B cell (primary cell): ENCODE measurements around the gene CRYAA. TPM values are rescaled to one million over a fixed set of nuclear protein-coding genes. Genes with fewer than 3 reads are reported as not detected.
A peak's percentile ranks its signal among the peaks of the same experiment; 100 is the strongest.

Experiments
- ATAC-seq: fragments of 200-7000 bp; cut with Tn5 transposase; one replicate; pipeline ENCODE4 v1.10.0; 2021; ENCODE audit warnings: low read depth, mild to moderate bottlenecking, moderate number of reproducible peaks, moderate library complexity
- CTCF ChIA-PET: fragments of 350-600 bp; sonication (Branson Sonifier 250); formaldehyde crosslinking; loops from one replicate; lab custom pipeline; 2021; ENCODE audit warnings: antibody characterized with exemption, inconsistent platforms; lab: Charles Lee
- POLR2A ChIA-PET: fragments of 350-600 bp; sonication (Branson Sonifier 250); formaldehyde crosslinking; loops from one replicate; lab custom pipeline; 2021; ENCODE audit warnings: antibody characterized with exemption; lab: Charles Lee
- DNase-seq: peaks from one replicate; pipeline ENCODE4 v3.0.0; 2013
- H2AFZ ChIP-seq: 2 replicates; pipeline ENCODE4 v1.6.1; 2012; ENCODE audit warnings: mild to moderate bottlenecking, low read depth, low read length; ENCODE audit not compliant: insufficient read depth, poor library complexity, severe bottlenecking
- H3K27ac ChIP-seq, 2 donors: 1 replicate in 1 of 2; 2 replicates in 1 of 2; pipeline ENCODE4 v1.5.1; 2012 to 2013; ENCODE audit warnings: low read length in 2 of 2, mild to moderate bottlenecking in 2 of 2, moderate library complexity in 1 of 2
- H3K27me3 ChIP-seq, 4 experiments: fragments of 200-600 bp in 1 of 4; sonication (generic) in 1 of 4; replicated peaks in 1 of 4; 1 replicate in 2 of 4; 2 replicates in 2 of 4; pipeline versions ENCODE4 v1.6.1 to v1.7.0; 2013 to 2016; ENCODE audit warnings: low read length in 3 of 4, mild to moderate bottlenecking in 2 of 4, mixed read lengths in 1 of 4, moderate library complexity in 1 of 4; ENCODE audit not compliant: insufficient read depth in 4 of 4, control insufficient read depth in 3 of 4; ENCODE audit errors: control extremely low read depth in 1 of 4
- H3K36me3 ChIP-seq, 2 experiments: replicated peaks in 1 of 2; 1 replicate in 1 of 2; 2 replicates in 1 of 2; pipeline versions ENCODE4 v1.6.1 to v1.7.1; 2013; ENCODE audit warnings: low read length in 1 of 2; ENCODE audit not compliant: insufficient read depth in 2 of 2, control insufficient read depth in 1 of 2; ENCODE audit errors: control extremely low read depth in 1 of 2, extremely low read depth in 1 of 2
- H3K4me1 ChIP-seq, 2 donors: fragments of 200-600 bp in 1 of 2; sonication (generic) in 1 of 2; 1 replicate in 1 of 2; 2 replicates in 1 of 2; pipeline versions ENCODE4 v1.5.1 to v1.6.1; 2013 to 2017; ENCODE audit warnings: low read length in 2 of 2; ENCODE audit not compliant: control insufficient read depth in 2 of 2, insufficient read depth in 2 of 2
- H3K4me2 ChIP-seq: replicated peaks from 2 replicates; pipeline ENCODE3; 2012; ENCODE audit warnings: mild to moderate bottlenecking, low read depth, low read length; ENCODE audit not compliant: poor library complexity, severe bottlenecking
- H3K4me3 ChIP-seq, 5 experiments: fragments of 200-600 bp in 1 of 5; sonication (generic) in 1 of 5; 1 replicate in 3 of 5; 2 replicates in 2 of 5; pipeline versions ENCODE4 v1.5.1 to v1.7.0; 2011 to 2016; ENCODE audit warnings: low read length in 4 of 5, mild to moderate bottlenecking in 4 of 5, low read depth in 2 of 5, control low read depth in 1 of 5, moderate library complexity in 1 of 5; ENCODE audit not compliant: insufficient read depth in 1 of 5; ENCODE audit errors: control extremely low read depth in 1 of 5, extremely low read depth in 1 of 5
- H3K79me2 ChIP-seq: fragments of 200-600 bp; sonication (generic); one replicate; pipeline ENCODE4 v1.6.0; 2016; ENCODE audit warnings: low read length; ENCODE audit not compliant: control insufficient read depth, insufficient read depth
- H3K9ac ChIP-seq: fragments of 200-600 bp; sonication (generic); 2 replicates; pipeline ENCODE4 v1.6.1; 2017; ENCODE audit warnings: mild to moderate bottlenecking, low read length, moderate library complexity
- H3K9me3 ChIP-seq, 3 donors: one replicate each; pipeline versions ENCODE4 v1.6.1 to v1.7.1; 2013; ENCODE audit warnings: low read length in 2 of 3; ENCODE audit not compliant: control insufficient read depth in 2 of 3, insufficient read depth in 1 of 3; ENCODE audit errors: control extremely low read depth in 1 of 3
- H4K20me1 ChIP-seq: 2 replicates; pipeline ENCODE4 v1.6.0; 2012; ENCODE audit warnings: mild to moderate bottlenecking, low read length; ENCODE audit not compliant: insufficient read depth, control insufficient read depth, poor library complexity, severe bottlenecking
- H3K27ac Mint-ChIP-seq: one replicate; pipeline ENCODE4 v1.8.0; 2021; ENCODE audit warnings: mixed read lengths
- H3K27me3 Mint-ChIP-seq: one replicate; pipeline ENCODE4 v1.8.0; 2021; ENCODE audit warnings: mixed read lengths
- H3K4me1 Mint-ChIP-seq: one replicate; pipeline ENCODE4 v1.8.0; 2021; ENCODE audit warnings: mixed read lengths
- H3K4me3 Mint-ChIP-seq: one replicate; pipeline ENCODE4 v1.8.0; 2021; ENCODE audit warnings: mixed read lengths
- H3K9me3 Mint-ChIP-seq: one replicate; pipeline ENCODE4 v1.8.0; 2022; ENCODE audit warnings: mixed read lengths; ENCODE audit not compliant: insufficient read depth
- EZH2 ChIP-seq: IDR thresholded peaks from 2 replicates; pipeline ENCODE4 v1.6.1; 2012; ENCODE audit warnings: borderline replicate concordance, low read depth, mild to moderate bottlenecking, moderate library complexity, low read length; ENCODE audit not compliant: insufficient read depth, poor library complexity, severe bottlenecking
- WGBS: methylation state at CpG from one replicate; pipeline ENCODE4 v1.1.5; 2013; ENCODE audit warnings: missing lambda C conversion rate; ENCODE audit not compliant: insufficient coverage; 5-methylcytosine and 5-hydroxymethylcytosine counted together
- intact Hi-C: fragments of 100-400 bp; cut with micrococcal nuclease; formaldehyde crosslinking; loops from one replicate; pipeline ENCODE4 v1.10.0; 2022
- polyA plus RNA-seq: library from polyadenylated mRNA; depleted of rRNA; stranded (reverse); fragments of >200 nt; gene quantifications from 2 replicates; pipeline ENCODE4 v1.2.3, GENCODE V29; 2012
- total RNA-seq, 2 donors: library from RNA; stranded (reverse); fragments of 120-200 nt in 1 of 2; gene quantifications; 1 replicate in 1 of 2; 2 replicates in 1 of 2; pipeline versions ENCODE4 v1.2.3 to v1.2.4, GENCODE V29; 2013 to 2022
- TF ChIP-seq, protein P1 (sequence below): fragments of 200-600 bp; IDR thresholded peaks from one replicate; pipeline ENCODE4 v1.8.0; 2022; ENCODE audit warnings: antibody characterized with exemption, mild to moderate bottlenecking

Gene CRYAA
- total and polyA plus RNA-seq, 2 donors (not counting 1 experiment from before 2014, with no cell fraction given), result not detected

DNA sequence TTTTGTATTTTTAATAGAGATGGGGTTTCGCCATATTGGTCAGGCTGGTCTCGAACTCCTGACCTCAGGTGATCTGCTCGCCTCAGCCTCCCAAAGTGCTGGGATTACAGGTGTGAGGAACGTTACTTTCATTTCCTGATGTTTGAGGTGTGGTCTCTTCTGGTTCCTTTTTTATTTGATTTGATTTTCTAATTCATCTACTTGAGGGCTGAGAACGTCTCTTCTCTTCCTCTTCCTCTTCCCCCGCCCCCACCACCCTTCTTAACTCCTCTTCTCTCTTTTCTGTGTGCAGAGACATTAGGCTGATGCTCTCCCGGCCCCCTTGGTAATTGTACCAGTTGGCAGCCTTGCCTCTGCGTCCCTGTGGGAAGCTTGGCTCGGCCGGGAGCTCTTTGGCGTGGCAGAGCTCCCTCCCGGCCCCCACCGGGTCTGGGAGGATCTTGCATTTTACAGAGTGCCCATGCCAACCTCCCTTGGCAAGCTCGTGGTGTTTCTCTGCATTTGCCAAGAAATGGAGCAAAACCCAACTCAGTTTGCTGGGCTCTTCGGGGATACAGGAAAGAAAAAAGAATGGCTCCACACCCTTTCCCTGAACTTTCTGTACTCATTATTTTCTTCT is 19.9 kb downstream of the CRYAA start:
- 58% methylated on average over 10 of the region's 15 CpGs for WGBS
- no peak overlapping the region for H3K9ac ChIP-seq
- ChIA-PET CTCF (interaction anchor here (0.7 kb wide), 1 partner anchor 19 kb away, joined by 3 read pairs; no protein-coding TSS in a partner anchor), POLR2A (no interaction called here)
- H4K20me1 ChIP-seq, result no peaks in the 10 kb centered on the region
- peak; percentile 70 for DNase-seq
- peaks cover 0 to 3% (median 0%) of the 10 kb centered on the region in 4 experiments for H3K27me3 ChIP-seq
- no peaks in the 10 kb centered on the region for H3K36me3 ChIP-seq
- Mint-ChIP-seq H3K4me1 (peaks cover 32% of the 10 kb centered on the region), H3K4me3 (peak overlapping the region; percentile 10), H3K27me3 (peaks cover 16% of the 10 kb centered on the region), H3K27ac (peak overlapping the region; percentile 64), H3K9me3 (no peaks in the 10 kb centered on the region)
- peaks cover 0 to 5% (median 0%) of the 10 kb centered on the region in 3 donors for H3K9me3 ChIP-seq
- H3K4me1 ChIP-seq, result peaks cover 15 to 28% of the 10 kb centered on the region in 2 donors
- peak overlapping the region; percentile 68 for H3K4me2 ChIP-seq
- no peaks in the 10 kb centered on the region for H3K79me2 ChIP-seq
- H3K27ac ChIP-seq, result peak overlapping the region in 1 of 2 donors; percentile 51
- intact Hi-C loops, result no loop called here
- no peak overlapping the region for H2AFZ ChIP-seq
- no peak for TF ChIP-seq EZH2
- TF ChIP-seq, protein P1, sequence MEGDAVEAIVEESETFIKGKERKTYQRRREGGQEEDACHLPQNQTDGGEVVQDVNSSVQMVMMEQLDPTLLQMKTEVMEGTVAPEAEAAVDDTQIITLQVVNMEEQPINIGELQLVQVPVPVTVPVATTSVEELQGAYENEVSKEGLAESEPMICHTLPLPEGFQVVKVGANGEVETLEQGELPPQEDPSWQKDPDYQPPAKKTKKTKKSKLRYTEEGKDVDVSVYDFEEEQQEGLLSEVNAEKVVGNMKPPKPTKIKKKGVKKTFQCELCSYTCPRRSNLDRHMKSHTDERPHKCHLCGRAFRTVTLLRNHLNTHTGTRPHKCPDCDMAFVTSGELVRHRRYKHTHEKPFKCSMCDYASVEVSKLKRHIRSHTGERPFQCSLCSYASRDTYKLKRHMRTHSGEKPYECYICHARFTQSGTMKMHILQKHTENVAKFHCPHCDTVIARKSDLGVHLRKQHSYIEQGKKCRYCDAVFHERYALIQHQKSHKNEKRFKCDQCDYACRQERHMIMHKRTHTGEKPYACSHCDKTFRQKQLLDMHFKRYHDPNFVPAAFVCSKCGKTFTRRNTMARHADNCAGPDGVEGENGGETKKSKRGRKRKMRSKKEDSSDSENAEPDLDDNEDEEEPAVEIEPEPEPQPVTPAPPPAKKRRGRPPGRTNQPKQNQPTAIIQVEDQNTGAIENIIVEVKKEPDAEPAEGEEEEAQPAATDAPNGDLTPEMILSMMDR, result no peak
- H3K4me3 ChIP-seq, result no peak overlapping the region
- ATAC-seq, result peak; percentile 36

DNA sequence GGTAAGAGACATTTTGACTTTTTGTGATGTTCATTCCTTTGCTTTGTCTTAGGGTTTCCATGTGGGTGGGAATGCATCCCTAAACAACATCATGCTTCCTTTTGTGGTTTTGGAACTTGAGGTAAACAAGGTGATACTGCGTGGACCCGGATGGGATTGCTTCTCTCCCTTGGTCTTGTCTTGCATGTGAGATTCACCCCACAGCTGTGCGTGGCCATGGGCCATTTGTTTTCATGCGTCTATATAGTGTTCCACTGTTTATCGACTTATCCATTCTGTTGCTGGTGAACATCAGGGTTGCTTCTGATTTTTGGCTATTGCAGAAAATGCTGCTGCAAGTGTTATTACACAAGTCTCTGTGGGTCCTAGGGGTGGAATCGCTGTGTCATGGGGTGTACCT is 21.1 kb downstream of the CRYAA start:
- Histone ChIP-seq H2AFZ (no peak overlapping the region), H3K79me2 (no peaks in the 10 kb centered on the region), H3K4me1 (peaks cover 20 to 39% of the 10 kb centered on the region in 2 donors), H3K9ac (no peak overlapping the region), H3K9me3 (peaks cover 0 to 11% (median 0%) of the 10 kb centered on the region in 3 donors), H3K27me3 (peaks cover 0 to 13% (median 5%) of the 10 kb centered on the region in 4 experiments), H3K36me3 (no peaks in the 10 kb centered on the region), H4K20me1 (no peaks in the 10 kb centered on the region), H3K27ac (no peak overlapping the region), H3K4me3 (no peak overlapping the region), H3K4me2 (no peak overlapping the region)
- Mint-ChIP-seq H3K4me1 (peaks cover 41% of the 10 kb centered on the region), H3K9me3 (no peaks in the 10 kb centered on the region), H3K4me3 (no peak overlapping the region), H3K27me3 (peaks cover 24% of the 10 kb centered on the region), H3K27ac (peak overlapping the region; percentile 11)
- DNase-seq (no peak), ATAC-seq (no peak)
- ChIA-PET CTCF (no interaction called here), POLR2A (no interaction called here)
- intact Hi-C loops, result no loop called here
- 94% methylated on average over 3 of the region's 6 CpGs for WGBS
- TF ChIP-seq, protein P1, result no peak
- TF ChIP-seq EZH2, result no peak
